Right kidney (tissue), 1 donor: ENCODE data around the gene TLNRD1.

Experiments used
- DNase-seq: peaks from one replicate; pipeline ENCODE4 v3.0.0-alpha.2; 2016

TLNRD1 gene

DNA sequence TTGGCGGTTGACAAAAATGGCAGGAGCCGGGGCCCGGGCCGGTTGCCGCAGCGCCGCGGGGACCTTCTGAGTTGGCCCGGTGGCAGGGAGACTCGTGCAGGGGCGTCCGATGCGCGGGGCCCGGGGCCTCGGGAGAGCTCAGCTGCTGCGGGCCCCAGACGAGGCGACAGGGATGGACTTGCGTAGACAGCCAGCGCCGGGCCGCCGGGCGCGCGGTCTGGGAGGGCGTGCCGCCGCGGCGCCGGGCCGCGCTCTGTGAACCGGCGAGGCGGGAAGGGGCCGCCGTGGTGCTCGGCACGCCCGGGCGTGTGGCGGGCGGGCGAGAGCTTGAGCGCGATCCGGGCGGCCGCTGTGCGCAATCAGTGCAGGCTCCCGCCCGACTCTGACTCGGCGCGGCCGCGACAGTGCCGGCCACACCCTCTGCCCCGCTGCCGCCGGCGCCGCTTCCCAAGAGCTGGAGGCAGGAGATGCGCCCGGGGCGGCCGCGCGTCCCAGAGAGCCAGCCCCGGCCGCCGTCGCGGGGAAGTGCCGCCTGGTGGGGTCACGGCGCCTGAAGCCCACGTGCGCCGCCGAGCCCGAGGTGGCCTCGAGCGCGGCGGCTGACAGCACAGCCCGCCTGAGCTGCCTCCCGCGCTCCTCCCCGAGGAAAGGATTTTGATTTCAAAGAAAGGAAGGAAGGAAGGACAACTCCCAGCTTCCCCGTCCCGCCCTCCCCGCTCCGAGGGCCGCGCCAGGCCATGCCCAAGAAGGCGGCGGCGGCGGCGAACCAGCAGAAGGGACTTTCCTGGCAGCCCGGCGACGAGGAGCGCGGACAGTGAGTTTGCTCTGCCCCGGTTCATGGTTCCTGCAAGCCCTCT is 657 bp downstream of the TLNRD1 start:
- DNase-seq = peak; percentile 87

DNA sequence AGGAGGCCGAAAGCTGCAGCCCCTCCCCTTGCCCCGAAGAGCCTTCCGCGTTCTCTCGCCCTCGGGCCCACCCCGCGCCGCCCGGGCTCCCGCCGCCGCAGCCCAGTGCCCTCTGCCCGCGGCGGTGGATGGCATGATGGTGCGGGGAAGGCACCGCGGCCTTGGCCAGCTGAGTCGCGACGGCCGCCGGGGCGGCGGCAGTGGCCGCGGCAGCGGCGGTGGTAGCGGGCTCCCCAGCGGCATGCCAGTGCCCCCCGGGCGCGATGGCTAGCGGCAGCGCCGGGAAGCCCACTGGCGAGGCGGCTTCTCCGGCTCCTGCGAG is 1.2 kb downstream of the TLNRD1 start:
- DNase-seq = no peak

DNA sequence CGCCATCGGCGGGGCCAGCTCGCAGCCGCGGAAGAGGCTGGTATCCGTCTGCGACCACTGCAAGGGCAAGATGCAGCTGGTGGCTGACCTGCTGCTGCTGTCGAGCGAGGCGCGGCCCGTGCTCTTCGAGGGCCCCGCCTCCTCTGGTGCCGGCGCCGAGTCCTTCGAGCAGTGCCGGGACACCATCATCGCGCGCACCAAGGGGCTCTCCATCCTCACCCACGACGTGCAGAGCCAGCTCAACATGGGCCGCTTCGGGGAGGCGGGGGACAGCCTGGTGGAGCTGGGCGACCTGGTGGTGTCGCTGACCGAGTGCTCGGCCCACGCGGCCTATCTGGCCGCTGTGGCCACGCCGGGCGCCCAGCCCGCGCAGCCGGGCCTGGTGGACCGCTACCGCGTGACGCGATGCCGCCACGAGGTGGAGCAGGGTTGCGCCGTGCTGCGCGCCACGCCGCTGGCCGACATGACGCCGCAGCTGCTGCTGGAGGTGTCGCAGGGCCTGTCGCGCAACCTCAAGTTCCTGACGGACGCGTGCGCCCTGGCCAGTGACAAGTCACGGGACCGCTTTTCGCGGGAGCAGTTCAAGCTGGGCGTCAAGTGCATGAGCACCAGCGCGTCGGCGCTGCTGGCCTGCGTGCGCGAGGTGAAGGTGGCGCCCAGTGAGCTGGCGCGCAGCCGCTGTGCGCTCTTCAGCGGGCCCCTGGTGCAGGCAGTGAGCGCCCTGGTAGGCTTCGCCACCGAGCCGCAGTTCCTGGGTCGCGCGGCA is 1.8 kb downstream of the TLNRD1 start:
- peak; percentile 66 for DNase-seq

DNA sequence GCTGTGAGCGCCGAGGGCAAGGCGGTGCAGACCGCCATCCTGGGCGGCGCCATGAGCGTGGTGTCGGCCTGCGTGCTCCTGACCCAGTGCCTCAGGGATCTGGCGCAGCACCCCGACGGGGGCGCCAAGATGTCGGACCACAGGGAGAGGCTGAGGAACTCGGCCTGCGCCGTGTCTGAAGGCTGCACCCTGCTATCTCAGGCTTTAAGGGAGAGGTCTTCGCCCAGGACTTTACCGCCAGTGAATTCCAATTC is 2.3 kb downstream of the TLNRD1 start:
- no peak for DNase-seq

- no peak for DNase-seq
Measured at GRCh38 chr15:81006124-81006523, 5.4 kb downstream of the TLNRD1 start.

GRCh38 chr15:81007428-81008064 is 6.8 kb downstream of the TLNRD1 start:
- DNase-seq = no peak

- no peak for DNase-seq
Measured at GRCh38 chr15:81008312-81008711, 7.6 kb downstream of the TLNRD1 start.

DNA sequence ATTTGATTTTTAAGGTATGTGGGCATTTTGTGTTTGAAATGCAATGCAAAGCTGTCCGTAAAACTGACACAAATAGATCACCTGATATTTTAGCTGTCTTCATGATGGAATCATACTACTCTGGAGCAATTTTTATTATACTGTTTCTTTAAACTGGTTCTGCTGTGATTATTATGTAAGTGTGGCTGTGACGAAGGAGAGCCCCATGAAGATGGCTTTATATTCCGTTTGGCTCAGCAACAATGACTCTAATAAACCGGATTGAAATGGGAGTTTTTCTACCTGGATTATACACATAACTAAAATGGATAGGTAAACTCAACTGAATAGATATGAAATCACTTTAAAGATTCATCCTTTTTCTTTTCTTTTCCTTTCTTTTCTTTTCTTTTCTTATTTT is 9.4 kb downstream of the TLNRD1 start:
- no peak for DNase-seq

- no peak for DNase-seq
Measured at GRCh38 chr15:81011593-81011992, 10.9 kb downstream of the TLNRD1 start.

DNA sequence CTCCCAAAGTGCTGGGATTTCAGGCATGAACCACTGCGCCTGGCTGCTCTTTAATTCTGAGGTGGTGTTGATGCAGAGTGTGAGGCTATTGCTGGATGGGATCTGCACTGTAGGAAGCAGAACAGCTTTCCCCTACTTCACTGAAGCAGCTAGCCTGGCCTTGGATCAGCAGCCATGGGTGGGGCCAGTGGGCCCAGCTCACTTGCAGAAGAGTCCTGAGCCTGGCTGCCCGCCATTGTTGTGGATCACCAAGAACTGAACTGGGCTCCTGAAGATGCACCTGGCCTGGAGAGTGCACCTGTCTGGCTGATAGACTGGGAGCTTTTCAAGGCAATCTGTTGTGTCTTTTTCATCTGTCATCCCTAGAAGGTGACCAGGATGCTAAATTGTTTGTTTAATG is 11.9 kb downstream of the TLNRD1 start:
- DNase-seq = no peak

DNA sequence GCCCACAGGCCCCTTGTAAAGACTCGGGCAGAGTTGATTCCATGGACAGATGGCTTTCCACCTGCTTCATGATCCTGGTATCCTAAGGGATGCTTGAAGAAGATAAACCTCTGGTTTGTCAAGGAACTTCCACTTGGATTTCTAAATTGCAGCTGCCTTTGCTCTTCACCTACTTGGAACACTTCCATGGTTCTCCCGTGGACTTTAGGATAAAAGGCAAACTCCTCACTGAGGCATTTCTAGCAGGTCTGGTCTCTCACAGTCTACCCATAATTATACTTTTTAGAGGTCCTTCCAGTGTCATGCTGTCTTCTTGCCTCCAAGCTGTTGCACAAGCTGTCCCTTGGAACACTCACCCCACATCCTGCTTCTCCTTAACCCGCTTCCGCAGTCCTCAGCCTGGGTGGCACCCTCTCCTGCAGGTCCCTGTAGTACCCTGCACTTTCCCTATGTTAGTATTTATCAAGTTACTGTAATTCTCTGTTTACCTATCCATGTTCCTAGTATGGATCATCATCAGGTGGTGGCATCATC is 12.7 kb downstream of the TLNRD1 start:
- DNase-seq = no peak

DNA sequence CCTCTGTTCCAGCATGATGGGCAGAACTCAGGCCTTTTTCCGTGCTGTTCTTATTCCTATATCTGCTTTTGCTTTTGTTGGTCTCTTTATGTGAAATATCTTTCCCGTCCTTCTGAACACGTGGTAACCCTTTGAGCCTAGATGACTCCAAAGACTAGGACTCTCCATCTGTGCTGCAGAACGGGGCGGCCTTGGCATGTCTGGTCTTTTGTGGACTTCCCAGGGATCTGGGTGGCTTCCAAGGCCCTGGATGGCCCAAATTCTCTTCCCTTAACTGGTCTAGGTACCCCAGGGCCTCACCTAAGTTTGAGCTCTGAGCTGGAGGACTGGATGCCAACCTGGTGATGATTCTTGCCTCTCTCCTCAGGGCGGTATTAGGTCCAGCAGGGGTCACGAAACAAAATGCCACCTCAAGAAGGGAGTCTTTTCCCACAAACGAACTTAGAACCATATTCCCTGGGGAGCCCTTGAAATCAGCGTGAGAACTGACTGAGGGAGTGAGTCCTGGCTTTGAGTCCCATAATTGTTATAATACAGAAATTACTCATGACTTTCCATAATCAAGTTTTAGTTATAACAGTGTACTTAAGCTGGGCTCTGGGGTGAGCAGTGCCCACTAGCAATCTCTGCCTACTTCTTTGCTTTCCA is 13.8 kb downstream of the TLNRD1 start:
- DNase-seq = no peak

- no peak for DNase-seq
Measured at GRCh38 chr15:81015621-81016488, 15.1 kb downstream of the TLNRD1 start.

- no peak for DNase-seq
Measured at GRCh38 chr15:81016489-81017068, 15.9 kb downstream of the TLNRD1 start.

DNA sequence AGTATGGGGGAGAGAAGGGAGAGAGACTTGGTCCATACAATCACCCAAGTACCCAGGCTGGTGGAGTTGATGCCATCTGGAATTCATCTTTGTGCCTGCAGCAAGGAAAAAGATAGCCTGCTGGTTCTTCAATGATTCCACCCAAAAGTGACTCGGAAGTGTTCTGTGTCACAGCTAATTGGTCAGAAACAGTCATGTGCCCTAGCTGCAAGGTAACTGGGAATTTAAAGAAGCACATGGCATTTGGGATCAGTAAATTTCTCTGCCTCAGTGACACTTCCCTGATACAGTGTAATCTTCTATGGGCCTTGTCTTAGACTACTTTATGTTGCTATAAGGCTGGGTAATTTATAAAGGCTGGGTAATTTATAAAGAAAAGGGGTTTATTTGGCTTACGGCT is 17.5 kb downstream of the TLNRD1 start:
- no peak for DNase-seq

DNA sequence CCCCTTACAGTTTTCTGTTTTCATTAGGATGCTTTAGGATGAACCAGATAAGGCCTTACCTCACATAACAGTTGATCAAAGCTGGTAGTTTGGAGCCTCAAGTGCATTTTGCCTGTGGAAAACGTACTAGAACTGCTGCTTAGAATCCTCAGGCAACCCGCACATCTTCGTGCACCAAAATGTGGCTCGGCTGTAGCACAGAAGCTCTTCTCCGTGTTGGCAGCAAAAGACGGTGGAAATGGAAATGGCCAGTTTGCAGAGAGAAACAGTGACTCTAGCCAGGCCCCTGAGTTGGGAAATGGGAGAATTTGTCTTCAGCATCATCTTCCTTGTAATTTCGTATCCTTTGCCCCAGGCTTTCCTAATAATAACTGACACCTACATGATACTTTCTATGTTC is 20.6 kb downstream of the TLNRD1 start:
- DNase-seq = no peak

DNA sequence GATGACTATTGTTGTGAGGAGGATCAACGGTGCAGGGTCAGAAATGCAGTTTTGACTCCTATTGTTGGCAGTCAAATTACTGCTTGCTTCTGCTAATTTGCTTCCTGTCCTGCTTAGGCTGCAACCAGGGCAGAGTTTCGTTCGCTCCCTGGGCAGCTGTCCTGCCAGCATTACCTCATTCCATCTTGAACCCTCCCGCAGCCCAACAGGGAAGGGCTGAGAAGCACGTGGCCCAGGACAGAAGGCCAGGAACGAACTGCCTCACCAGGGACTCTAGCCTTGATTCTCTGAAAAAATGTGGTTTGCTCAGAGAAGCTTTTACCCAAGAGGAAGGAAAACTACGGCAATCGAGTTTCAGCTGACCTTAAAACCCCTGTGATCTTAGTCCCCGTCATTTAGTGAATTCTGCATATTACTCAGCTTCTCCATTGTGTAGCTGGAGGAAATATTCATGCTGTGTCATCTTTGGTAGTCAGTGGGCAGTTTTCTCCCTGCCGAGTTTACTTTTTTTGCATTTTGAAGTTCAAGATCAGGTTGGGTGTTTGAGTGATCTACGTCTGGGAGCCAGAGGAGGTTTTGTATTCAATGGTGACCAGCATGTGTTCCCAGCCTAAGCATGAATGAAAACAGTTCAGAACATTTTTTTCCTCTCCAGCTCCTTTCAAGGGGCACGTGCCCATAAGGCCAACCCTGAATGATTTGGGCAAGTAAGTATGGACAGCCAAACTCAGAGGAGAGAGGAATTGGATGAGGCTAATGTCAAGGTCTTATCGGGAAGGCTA is 23.0 kb downstream of the TLNRD1 start:
- DNase-seq = no peak

GRCh38 chr15:81024265-81024872 is 23.6 kb downstream of the TLNRD1 start:
- no peak for DNase-seq

DNA sequence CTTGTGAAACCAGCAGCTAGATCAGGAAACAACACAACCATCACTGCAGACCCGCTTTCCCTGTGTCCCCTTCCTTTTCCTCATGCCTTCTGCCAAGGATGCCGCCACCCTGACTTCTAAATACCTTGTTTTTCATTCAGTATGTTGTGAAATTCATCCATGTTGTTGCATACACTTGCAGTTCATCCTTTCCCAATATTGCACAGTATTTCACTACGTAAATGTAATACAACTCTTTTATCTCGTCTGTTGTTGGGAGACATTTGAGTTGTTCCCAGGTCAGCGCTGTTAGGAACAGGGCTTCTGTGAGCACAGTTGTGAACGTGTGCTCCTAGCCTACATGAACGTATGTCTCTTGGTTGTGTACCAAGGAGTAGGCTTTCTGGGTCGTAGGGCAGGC is 24.2 kb downstream of the TLNRD1 start:
- no peak for DNase-seq

DNA sequence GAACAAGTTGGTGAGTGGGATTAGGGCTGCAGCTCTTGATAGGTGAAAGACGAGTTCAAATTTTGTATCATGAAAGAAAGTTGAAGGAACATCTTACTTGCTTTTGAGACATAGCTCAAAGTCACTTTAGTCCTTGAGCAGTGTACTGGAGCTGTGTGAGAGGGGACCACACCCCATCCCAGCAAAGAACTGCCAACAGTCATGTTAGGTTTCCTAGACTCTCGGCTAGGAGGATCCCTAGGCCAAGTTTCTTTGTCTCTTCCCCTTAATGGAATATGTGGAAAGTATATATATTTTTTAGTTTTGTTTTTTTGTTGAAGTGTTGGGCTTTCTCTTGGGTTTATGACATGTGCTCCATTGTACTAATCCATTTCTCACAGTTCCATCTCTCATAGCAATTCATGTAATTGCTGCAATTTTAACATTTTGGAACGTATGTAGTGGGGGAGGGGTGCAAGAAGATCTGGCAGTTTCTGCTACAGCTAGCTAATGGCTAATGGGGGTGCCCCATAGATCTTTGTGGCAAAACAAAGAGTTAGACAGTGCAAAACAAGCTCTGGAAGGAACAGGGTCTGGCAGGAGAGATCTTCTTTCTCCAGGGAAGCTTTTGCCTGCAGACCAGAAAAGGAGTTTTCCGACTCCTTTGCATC is 25.1 kb downstream of the TLNRD1 start:
- no peak for DNase-seq
